HPDE6-E6E7 (cell line): Measurements from ENCODE around the gene ERMARD.

ENCODE experiments used
- DNase-seq: peaks from one replicate; pipeline ENCODE4 v3.0.0; 2011; ENCODE audit warnings: missing footprints; ENCODE audit errors: extremely low spot score

Gene ERMARD

GRCh38 chr6:169824848-169825557, 73.6 kb downstream of the ERMARD start:
- DNase-seq: no peak

DNA sequence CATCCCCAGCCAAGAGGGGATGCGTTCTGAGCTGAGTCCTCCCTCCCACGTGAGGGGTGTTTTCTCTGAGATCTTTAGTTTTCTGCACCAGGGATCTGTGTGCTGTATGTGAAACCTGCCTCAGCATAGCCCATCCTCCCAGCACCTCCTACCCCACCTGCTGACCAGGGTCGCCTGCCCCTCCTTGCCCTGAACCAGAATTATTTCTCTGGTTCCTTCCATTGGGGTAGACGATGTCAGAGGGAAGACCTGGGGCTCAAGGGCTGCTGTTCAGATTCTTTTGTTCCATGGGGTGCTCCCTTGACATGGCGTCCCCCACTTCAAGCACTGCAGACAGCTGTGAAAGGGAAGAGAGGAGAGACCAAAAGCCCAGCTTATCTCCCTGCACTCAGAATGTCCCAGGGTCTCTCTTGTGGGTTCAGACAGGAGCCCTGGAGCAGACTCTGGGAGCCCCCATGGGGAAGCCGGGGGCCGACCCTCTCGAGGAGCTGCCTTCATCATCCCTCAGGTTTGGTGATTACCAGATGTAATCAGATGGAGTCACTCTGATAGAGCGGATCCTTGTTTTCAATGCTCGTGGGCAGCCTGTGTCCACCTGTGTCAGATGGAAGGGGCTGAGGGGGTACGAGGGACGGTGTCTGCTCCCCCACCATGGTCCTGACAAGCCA, 74.3 kb downstream of the ERMARD start:
- DNase-seq: no peak

GRCh38 chr6:169826697-169827096, 75.3 kb downstream of the ERMARD start:
- DNase-seq: no peak

GRCh38 chr6:169827290-169827717, 75.9 kb downstream of the ERMARD start:
- DNase-seq: no peak

GRCh38 chr6:169828176-169828575, 76.8 kb downstream of the ERMARD start:
- no peak for DNase-seq

GRCh38 chr6:169829786-169830185, 78.4 kb downstream of the ERMARD start:
- DNase-seq: no peak

- DNase-seq: no peak
Measured at GRCh38 chr6:169830876-169831275, 79.5 kb downstream of the ERMARD start.
